KOPT-K1 (cell line): ENCODE measurements around the gene TBC1D4.

Experiments
- H3K27ac ChIP-seq: fragments of 200-600 bp; sonication (generic); 2 replicates; pipeline ENCODE4 v1.5.1; 2016; ENCODE audit warnings: antibody characterized with exemption, mild to moderate bottlenecking, low read depth, low read length; ENCODE audit not compliant: poor library complexity, severe bottlenecking
- H3K36me3 ChIP-seq: fragments of 200-600 bp; sonication (generic); 2 replicates; pipeline ENCODE4 v1.5.1; 2017; ENCODE audit warnings: antibody characterized with exemption, mild to moderate bottlenecking, low read length, moderate library complexity; ENCODE audit not compliant: insufficient read depth
- H3K9me3 ChIP-seq: fragments of 200-600 bp; sonication (generic); 2 replicates; pipeline ENCODE4 v1.5.1; 2017; ENCODE audit warnings: antibody characterized with exemption, low read length, mild to moderate bottlenecking; ENCODE audit not compliant: insufficient read depth, poor library complexity, severe bottlenecking

TBC1D4 gene

DNA sequence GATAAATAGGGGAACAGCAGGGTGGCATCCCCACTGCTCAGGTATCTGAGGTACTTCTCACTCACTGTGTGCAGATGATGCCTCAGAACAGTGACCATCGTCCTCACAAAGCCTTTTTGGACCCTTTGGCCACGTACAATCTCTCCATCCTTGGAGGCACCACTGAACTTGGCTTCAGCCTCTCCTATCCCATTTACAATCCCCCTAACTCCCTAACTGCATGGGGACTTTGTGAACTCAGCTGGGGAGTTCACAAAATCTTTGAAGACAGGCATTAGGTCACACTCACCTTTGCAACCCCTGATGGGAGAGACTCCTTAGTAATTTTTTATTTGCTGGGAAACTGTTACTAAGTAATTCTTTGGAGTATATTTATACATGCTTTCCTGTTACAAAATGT is 60.8 kb downstream of the TBC1D4 start:
- Histone ChIP-seq H3K36me3 (no peaks in the 10 kb centered on the region), H3K27ac (no peak overlapping the region), H3K9me3 (no peaks in the 10 kb centered on the region)

DNA sequence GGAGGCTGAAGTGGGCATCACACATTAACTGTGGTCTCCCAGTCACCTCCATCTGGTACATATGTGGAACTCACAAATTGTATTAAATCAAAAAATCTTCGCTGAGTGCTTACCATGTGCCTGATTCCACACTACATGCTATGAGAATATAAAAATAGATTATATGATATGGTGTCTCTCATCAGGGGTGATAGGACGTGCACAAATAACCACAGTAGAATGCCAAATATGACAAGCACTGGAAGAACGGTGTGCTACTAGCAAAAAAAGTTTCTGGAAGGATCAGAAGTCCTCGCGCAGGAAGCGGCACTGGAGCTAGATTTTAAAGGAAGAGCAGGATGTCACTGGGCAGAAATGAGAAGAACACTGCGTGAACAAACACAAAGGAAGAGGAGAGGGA is 62.3 kb downstream of the TBC1D4 start:
- Histone ChIP-seq H3K36me3 (no peaks in the 10 kb centered on the region), H3K9me3 (no peaks in the 10 kb centered on the region), H3K27ac (no peak overlapping the region)

DNA sequence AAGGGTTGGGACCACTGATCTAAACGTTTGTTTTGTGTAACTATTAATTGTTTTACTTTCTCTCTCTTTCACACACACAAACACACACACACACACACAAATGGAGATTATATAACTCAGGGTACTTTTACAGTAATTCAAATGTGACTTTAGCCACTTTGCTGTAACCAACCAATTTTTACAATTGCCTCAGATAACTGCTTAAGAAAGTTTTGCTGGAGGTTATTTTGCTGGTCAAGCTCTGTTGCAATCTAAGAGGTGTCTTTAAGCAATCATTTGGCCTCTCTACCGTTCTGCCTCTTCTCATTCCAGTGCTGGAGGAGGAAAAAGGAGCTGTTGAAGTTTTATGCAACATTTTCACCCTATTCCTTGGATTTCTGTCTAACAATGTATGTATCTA is 63.0 kb downstream of the TBC1D4 start:
- H3K27ac ChIP-seq, result no peak overlapping the region
- H3K9me3 ChIP-seq, result no peaks in the 10 kb centered on the region

DNA sequence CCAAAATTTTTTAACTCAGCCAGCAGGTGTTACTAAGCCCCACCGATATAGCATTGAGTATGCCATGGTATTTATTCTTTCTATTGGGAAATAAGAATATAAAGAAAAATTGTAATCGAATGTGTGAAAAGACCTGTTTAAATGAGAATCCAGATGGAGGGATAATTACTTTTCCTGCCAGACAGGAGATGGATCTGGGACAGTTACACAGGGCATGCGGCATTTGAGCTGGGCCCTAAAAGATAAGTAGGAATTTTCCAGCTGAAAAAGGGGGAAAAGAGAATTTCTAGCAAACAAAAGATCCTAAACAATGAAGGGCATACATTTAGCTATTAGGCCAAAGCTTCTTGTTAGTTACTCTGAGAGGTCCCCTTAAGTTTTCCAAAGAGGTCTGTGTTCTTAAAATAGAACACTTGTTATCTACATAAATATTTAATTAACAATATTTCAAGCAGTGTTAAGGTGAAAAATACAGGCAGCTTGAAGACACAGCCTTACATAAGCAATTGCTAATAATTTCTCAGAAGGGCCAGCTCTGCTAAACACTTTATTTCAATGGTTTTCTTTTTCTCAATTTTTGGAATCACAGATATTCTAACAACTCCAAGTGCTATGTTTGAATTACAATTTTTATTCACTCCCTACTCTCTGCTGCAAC is 63.7 kb downstream of the TBC1D4 start:
- no peaks in the 10 kb centered on the region for H3K9me3 ChIP-seq
- no peak overlapping the region for H3K27ac ChIP-seq
- no peaks in the 10 kb centered on the region for H3K36me3 ChIP-seq

More for the DNA sequence above, 63.0 kb downstream of the TBC1D4 start:
- H3K36me3 ChIP-seq, result no peaks in the 10 kb centered on the region

DNA sequence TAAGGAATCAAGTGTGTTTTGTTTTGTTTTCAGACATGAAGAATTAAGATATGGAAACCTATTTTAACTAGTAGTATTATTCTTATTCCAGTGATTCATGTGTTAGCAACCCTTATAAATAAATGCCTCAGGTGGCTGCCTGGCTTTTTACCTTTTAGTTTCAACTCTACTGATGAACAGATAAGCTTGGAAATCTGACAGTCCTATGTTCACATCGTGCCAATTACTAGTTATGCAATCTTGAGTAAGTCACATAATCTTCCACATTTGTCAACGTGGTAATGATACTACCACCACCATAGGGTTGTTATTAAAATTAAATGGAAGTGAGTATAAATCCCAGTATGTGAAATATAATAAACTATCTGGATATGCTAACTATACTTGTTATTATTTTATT is 64.3 kb downstream of the TBC1D4 start:
- Histone ChIP-seq H3K27ac (no peak overlapping the region), H3K9me3 (no peaks in the 10 kb centered on the region), H3K36me3 (no peaks in the 10 kb centered on the region)

DNA sequence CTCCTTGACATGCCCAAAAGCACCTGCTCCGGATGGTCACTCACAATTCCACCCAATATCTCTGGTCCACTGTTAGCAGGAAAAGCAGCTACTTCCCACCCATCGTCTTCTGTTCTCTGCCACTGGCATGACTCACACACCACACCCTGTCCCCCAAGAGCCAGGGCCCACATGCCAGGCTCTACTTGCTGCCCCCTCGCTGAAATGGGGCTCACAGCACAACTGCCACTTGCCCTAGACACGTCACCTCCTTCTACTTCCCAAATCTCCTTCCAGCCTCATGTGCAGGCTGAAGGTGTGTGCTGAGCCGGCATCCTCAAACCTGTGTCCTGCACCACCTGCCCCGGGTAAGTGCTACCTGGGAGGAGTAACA is 65.0 kb downstream of the TBC1D4 start:
- Histone ChIP-seq H3K27ac (no peak overlapping the region), H3K36me3 (no peaks in the 10 kb centered on the region), H3K9me3 (no peaks in the 10 kb centered on the region)

DNA sequence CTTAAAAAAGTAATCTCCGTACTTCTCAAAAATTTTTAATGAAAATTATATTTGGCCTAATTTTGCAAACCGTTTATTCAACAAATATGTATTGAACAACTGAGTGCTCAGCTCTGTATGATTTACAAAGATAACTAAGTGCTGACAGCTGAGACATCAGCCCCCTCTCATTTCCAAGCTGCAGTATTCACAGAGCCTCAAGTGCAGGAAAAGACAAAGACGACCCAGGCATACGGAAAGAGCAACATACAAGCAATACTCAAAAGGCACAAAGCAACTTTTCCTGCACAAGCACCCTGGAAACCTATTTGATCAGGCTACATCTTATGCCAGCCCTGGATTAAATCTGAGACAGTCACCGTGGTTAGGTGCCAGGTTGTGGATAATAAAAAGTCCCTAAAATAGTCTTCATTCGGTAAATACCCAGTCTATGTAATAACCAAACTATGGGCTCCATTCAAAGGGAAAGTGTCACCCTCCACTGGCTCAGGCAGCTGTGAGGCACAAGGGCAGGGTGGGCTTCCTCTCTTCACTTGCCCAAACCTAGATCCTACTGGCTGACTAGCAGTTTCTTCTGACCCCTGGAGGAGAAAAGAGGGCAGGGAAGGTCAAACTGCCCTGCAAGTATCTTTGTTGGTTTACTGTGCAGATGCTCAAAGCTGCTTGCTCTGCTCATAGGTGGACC is 65.5 kb downstream of the TBC1D4 start:
- Histone ChIP-seq H3K27ac (no peak overlapping the region), H3K9me3 (no peaks in the 10 kb centered on the region), H3K36me3 (no peaks in the 10 kb centered on the region)

DNA sequence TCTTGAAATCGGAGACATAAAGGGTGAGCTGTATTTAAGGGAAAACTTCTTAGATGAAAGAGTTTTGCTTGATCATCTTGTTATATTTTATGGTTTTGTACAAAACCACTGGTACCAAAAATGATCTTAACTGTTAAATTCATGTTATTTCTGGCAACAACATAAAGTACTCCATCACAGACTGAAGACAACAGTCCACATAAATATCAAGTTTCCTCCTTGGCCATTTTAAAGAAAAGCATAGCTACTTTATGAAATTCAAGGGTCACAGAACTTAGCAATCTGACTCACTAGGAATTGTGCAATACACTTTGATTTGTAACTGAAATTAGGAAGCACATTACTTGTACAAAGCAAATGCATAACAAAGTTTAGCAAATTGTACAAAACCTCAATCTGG is 66.3 kb downstream of the TBC1D4 start:
- no peak overlapping the region for H3K27ac ChIP-seq
- no peaks in the 10 kb centered on the region for H3K36me3 ChIP-seq
- H3K9me3 ChIP-seq, result no peaks in the 10 kb centered on the region

DNA sequence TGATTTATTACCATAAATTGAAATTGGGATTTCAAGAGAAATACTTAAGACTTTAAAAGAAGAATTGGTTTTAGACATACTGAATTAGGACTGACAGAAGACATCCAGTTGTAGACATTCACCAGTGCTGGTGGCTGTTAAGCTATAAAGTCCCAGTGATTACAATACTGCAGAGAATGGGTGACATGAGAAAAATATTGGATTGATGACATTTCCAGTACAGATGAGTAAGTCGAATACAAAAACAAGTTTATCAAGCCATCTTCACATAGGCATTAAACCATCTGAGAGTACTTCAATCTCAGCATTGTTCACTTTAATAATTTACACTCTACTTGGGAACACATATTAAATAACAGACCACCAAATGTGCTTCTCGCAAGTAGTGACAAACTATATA is 66.8 kb downstream of the TBC1D4 start:
- H3K36me3 ChIP-seq, result no peaks in the 10 kb centered on the region
- no peaks in the 10 kb centered on the region for H3K9me3 ChIP-seq
- no peak overlapping the region for H3K27ac ChIP-seq

DNA sequence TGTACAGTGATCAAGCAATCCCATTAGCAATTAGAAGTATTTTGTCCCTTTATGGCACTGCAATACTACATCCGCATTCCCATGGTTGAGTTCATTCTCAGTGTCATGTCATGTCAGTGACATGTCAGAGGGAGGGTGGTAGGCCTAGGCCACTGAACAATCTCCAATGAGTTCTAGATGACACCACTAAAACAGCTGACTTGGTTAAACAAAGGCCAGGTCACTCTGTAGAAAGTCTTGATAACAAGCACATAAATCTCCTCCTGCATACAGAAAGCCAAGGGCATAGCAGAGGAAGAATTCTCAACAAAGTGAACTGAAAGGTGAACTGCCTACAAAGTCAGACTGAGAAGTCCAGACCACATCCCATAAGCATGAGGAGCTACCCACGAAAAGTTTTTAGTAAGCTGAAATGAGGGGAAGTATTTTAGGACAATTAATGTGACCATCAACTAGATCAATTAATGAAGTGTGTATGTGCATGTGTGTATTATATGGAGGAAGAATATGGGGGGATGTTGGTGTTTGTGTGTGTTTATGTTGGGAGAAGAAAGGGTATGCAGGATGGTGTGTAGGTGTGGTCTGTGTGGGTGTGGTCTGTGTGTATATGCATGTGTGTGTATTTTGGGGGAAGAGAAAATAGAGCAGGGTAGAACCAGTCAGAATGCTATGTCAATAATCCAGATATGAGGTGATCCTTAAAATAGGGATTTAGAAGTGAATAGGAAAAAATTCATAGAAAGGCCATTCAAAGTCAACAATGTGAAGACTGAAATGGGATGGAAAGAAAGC is 67.7 kb downstream of the TBC1D4 start:
- H3K9me3 ChIP-seq, result no peaks in the 10 kb centered on the region
- no peak overlapping the region for H3K27ac ChIP-seq
- H3K36me3 ChIP-seq, result no peaks in the 10 kb centered on the region

DNA sequence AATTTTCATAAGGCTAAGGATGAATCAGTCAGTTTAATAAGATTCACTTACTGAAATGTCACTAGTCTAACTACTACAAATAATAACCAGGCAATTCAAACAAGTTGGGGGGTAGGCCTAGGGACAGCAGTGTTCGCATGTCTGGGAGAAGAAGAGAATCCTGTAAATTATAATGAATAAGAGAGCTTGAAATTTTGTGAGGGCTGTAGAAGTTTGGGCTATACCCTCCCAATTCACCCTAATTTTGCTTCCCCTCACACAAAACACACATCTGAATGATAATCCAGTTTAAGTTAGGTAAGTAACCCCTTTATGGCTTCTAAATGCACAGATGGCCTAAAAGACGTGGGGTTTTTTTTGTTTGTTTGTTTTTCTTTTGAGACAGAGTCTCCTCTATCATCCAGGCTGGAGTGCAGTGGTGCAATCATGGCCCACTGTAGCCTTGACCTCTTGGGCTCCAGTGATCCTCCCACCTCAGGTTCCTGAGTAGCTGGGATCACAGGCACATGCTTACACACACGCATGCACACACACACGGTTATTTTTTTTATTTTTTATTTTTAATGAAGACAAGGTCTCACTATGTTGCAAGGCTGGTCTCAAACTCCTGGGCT is 69.9 kb downstream of the TBC1D4 start:
- H3K27ac ChIP-seq, result no peak overlapping the region
- no peaks in the 10 kb centered on the region for H3K9me3 ChIP-seq

DNA sequence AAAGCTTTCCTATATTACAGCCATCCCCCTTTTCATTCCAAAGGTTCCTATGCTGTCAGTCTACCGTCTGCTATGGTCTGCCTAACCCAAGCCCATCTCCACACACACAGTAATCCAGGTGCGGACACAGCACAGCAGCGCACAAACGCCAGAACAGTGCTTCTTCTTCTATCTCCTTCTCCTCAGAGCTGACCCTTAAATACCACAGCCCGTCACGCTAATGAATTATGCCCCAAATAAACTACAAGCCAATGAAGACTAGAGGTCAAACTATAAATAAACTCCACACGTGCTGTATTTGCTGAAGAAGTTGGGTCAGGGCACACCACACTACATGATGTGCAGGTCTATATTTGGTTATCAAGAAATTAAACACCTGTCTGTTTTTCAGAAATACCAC is 71.8 kb downstream of the TBC1D4 start:
- no peak overlapping the region for H3K27ac ChIP-seq
- no peaks in the 10 kb centered on the region for H3K9me3 ChIP-seq
- H3K36me3 ChIP-seq, result no peaks in the 10 kb centered on the region

More for the DNA sequence above, 69.9 kb downstream of the TBC1D4 start:
- H3K36me3 ChIP-seq, result no peaks in the 10 kb centered on the region

DNA sequence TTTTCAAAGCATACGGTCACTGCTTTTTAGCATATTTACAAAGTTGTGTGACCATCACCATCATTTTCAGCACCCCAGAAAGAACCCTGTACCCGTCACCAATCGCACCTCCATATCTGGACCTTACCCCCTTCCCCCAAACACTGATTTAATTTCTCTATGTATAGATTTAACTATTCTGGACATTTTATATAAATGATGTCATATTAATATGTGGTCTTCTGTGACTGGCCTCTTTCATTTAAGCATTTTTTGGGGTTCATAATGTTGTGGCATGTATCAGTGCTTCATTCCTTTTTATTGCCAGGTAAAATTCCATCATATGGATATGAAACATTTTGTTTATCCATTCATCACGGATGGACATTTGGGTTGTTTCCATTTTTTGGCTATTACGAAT is 74.0 kb downstream of the TBC1D4 start:
- Histone ChIP-seq H3K36me3 (no peaks in the 10 kb centered on the region), H3K27ac (no peak overlapping the region), H3K9me3 (no peaks in the 10 kb centered on the region)

DNA sequence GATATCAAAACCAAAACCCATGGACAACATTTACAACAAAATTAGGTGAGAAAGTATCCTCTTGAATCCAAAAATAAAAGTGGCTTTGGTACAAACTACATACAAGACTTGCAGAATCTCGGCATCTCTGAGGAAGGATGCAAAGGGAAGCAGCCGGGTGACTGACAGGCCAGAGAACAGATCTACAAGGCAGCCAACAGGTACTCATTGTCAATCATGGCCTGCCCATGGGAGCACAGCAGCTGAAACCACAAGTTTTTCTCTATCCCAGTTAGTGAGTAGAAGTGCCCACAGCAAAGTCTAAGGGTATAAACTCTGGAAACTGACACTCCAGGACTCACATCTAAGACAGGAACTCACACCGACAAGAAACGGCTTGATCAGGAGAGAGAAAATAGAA is 74.5 kb downstream of the TBC1D4 start:
- Histone ChIP-seq H3K36me3 (no peaks in the 10 kb centered on the region), H3K27ac (no peak overlapping the region), H3K9me3 (no peaks in the 10 kb centered on the region)

DNA sequence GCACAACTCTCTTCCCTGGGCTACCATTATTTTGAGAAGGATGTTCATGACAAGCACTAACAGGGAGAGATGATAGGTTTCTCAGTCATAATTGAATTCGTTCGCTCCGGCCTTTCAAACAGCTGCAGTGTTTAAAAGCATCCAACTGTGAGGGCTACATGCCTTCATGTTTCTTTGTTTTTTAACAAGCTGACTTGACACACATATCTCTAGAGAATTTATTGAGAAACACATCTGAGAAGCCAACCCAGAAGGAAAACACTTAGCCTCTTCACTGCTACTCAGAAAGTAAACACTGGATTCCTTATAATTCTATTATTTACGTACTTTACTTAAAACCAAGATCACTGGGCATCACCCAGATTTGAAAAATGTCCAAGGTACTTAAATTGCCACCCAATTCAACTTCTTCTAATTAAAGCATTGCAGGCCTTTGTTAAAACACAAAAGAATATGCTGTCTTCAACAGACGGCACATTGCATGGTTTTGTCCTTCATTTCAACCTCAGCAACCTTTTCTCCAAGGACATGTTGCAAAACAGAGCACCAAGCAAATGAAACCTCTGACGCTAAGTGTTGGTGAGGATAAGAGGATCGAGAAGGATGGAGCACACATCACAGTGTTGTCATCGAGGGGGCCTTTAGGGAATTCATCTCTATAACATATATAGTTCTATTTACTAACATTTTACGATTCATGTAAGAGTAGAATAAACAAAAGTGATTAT is 75.8 kb downstream of the TBC1D4 start:
- H3K9me3 ChIP-seq, result no peaks in the 10 kb centered on the region
- no peaks in the 10 kb centered on the region for H3K36me3 ChIP-seq
- H3K27ac ChIP-seq, result no peak overlapping the region
